Measurements from ENCODE around the gene ARHGAP9.

Gene ARHGAP9

GRCh38 chr12:57471661-57472060 lies 8.0 kb downstream of the ARHGAP9 start:
- DNase-seq: no peak

DNA sequence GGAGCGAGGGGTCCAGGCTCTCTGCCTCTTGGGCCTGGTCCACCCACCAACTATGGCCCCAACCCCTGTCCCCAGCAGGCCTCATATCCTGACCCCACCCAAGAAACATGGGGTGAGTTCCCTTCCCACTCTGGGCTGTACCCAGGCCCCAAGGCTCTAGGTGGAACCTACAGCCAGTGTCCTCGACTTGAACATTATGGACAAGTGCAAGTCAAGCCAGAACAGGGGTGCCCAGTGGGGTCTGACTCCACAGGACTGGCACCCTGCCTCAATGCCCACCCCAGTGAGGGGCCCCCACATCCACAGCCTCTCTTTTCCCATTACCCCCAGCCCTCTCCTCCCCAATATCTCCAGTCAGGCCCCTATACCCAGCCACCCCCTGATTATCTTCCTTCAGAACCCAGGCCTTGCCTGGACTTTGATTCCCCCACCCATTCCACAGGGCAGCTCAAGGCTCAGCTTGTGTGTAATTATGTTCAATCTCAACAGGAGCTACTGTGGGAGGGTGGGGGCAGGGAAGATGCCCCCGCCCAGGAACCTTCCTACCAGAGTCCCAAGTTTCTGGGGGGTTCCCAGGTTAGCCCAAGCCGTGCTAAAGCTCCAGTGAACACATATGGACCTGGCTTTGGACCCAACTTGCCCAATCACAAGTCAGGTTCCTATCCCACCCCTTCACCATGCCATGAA lies 8.6 kb downstream of the ARHGAP9 start:
- no peak for DNase-seq

- DNase-seq: no peak
Observed at GRCh38 chr12:57470286-57470969, 9.2 kb downstream of the ARHGAP9 start.

GRCh38 chr12:57469296-57470164 lies 10.1 kb downstream of the ARHGAP9 start:
- no peak for DNase-seq

DNA sequence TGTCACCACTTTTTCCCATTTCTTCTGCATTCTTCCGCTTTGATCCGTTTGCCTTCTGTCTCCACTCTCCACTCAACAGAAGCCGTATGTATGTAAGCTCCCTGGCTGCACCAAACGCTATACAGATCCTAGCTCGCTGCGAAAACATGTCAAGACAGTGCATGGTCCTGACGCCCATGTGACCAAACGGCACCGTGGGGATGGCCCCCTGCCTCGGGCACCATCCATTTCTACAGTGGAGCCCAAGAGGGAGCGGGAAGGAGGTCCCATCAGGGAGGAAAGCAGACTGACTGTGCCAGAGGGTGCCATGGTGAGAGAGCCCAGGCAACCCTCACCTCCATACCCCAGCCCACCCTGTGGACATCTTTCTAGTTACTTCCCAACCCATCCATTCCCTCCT lies 11.8 kb downstream of the ARHGAP9 start:
- no peak for DNase-seq

DNA sequence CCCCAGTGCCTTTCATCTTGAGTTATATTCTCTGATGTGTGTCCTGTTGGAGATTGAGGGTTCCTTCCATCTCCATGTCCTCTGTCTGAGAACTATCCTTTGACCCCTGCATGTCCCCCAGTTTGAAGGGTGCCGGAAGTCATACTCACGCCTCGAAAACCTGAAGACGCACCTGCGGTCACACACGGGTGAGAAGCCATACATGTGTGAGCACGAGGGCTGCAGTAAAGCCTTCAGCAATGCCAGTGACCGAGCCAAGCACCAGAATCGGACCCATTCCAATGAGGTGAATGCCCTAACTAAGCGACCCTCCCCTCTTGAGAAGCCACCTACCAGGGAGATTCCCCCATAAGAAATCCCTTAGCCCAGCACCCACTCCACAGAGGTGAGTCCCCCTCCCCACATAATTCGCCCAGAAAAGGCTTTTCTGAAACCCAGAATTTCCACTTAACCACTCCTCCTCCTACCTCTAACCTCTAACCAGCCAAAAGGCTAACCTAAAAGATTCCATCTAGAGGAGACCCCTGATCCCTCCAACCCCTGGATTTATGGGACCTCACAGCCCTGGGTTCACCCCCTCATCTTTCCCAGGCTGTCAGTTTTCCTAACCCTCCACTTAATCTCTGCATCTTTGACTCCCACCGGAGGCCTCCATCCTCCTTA lies 12.3 kb downstream of the ARHGAP9 start:
- no peak for DNase-seq

GRCh38 chr12:57465747-57466505 lies 13.7 kb downstream of the ARHGAP9 start:
- DNase-seq: no peak

GRCh38 chr12:57465030-57465746 lies 14.5 kb downstream of the ARHGAP9 start:
- DNase-seq: no peak

DNA sequence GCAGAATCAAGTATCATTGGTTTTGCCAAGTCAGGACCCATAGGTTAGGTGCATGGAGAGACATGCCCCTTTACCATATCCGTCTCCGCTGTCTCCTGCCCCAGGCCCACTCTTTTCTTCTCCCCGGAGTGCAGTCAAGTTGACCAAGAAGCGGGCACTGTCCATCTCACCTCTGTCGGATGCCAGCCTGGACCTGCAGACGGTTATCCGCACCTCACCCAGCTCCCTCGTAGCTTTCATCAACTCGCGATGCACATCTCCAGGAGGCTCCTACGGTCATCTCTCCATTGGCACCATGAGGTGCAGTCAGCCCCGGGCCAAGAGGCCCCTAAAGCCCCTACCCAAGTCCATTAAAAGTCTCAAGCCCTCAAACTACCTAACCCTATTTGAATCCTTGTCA lies 15.1 kb downstream of the ARHGAP9 start:
- no peak for DNase-seq

GRCh38 chr12:57462912-57463253 lies 16.8 kb downstream of the ARHGAP9 start:
- no peak for DNase-seq

GRCh38 chr12:57462251-57462911 lies 17.3 kb downstream of the ARHGAP9 start:
- DNase-seq: peak; percentile 89 to 92

- no peak for DNase-seq
Observed at GRCh38 chr12:57461917-57462250, 17.8 kb downstream of the ARHGAP9 start.

DNA sequence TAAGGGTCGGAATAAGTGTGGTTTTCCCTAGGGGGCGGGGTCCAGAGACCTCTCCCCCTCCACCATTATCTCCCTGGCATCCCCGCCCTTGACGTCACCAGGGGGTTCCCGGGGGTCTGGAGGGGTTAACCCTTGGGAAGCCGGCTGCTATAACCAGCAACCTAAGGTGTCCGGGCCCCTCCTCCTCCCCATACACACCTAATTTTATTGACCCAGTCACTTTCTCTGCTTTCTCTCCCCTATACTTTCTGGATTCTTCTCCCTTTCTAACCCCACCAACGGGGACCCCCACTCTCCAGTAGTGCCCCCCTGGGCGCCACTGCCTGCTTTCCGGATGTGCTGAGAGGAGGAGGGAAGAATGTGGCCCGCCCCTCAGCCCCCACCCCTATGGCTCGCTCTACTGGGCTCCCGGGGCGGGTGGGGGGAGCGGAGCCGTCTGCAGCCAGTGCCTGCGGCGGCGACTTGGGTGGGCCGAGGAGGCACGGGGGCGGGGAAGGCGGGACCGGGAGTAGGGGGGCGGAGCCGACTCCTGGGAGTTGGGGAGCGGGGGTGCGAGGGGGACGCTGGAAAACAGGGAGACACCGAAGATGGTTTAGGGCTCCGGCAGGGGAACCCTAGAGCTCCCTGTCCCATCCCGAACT lies 18.3 kb downstream of the ARHGAP9 start:
- no peak for DNase-seq

DNA sequence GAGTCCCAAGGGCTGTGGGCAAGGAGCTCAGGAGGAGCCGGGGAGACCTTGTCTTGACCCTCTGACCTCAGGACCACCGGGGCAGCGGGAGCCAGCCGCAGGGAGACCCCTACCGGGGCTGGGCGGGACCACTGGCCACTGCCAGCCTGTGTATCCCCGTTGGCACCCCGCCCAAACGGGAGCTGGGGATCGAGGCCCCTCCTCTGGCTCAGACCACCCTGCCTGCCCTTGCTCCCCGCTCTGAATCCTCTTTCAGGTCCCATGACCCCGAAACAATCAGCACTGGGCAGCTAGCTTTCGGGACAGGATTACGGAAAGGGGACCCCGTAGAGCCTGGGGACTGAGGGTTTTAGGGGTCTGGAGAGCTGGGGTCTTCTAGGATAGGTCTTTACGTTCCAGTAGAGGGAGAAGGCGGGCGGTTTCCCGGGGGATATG lies 18.8 kb downstream of the ARHGAP9 start:
- no peak for DNase-seq

DNA sequence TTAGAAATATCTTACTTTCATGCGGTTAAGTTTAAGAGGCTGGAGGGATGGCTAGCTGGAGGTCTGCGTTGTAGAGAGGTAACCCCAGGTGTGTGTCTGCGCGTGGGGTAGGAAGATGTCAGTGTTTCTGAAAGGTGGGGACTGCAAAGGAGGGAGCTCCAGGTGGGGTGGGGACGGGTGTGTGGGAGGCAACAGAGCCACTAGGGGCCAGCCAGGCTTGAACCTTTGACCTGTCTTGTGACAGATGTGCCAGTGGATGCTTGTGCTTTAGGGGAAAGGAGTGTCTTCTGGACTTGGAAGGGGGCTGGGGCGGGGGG lies 19.2 kb downstream of the ARHGAP9 start:
- no peak for DNase-seq

- no peak for DNase-seq
Observed at GRCh38 chr12:57459750-57460467, 19.8 kb downstream of the ARHGAP9 start, which contains the start of gene GLI1. Gene GLI1, plus strand, starts transcription at chr12:57459785. Its CDS starts 3,907 bp downstream, at chr12:57463692.

DNA sequence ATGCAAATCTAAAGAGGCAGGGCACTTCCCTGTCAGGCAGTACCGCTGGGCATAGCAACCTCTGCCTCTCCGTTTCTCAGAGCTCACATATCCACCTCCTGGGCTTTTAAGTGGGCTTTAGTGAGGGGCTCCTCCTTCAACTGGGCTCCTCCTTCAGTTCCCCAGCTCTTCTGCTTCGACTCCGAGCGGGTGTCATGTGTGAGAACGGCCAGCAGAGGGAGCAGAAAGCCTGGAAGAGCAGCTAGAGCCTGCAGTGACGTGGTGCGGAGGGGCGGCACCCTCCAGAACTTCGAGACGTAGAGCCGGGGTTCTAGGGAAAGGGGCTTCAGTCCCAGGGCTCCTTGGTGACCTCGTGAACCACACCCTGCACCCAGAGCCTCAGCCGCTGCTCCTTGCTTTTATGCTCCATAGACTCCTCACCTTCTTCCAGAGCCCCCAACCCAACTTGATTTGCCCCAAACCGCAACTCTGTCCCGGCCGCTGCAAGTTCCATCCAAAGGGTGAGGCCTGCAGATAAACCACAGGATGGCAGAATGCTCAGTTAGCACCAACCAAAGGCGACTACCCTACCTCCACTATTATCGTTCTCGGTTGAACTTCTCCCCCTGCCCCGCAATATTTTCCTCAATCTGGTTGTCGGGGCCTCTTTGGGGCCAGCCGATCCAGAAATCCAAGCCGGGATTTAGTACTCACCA lies 20.5 kb downstream of the ARHGAP9 start:
- peak; percentile 95 to 97 for DNase-seq

GRCh38 chr12:57458665-57459054 lies 21.0 kb downstream of the ARHGAP9 start:
- no peak for DNase-seq

DNA sequence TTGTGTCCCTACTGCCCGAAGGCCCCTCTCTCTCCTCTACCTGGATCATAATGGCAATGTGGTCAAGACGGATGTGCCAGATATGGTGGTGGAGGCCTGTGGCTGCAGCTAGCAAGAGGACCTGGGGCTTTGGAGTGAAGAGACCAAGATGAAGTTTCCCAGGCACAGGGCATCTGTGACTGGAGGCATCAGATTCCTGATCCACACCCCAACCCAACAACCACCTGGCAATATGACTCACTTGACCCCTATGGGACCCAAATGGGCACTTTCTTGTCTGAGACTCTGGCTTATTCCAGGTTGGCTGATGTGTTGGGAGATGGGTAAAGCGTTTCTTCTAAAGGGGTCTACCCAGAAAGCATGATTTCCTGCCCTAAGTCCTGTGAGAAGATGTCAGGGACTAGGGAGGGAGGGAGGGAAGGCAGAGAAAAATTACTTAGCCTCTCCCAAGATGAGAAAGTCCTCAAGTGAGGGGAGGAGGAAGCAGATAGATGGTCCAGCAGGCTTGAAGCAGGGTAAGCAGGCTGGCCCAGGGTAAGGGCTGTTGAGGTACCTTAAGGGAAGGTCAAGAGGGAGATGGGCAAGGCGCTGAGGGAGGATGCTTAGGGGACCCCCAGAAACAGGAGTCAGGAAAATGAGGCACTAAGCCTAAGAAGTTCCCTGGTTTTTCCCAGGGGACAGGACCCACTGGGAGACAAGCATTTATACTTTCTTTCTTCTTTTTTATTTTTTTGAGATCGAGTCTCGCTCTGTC lies 22.8 kb downstream of the ARHGAP9 start:
- DNase-seq: no peak

Measured in stimulated activated CD4-positive, alpha-beta T cell treated with anti-CD3 and anti-CD28 coated beads, Interleukin-2, amount 100 ng/mL, for 48 hours (primary cell).